Psoas muscle (tissue), 8 donors: ENCODE measurements around the gene SIRPD. TPM values are rescaled to one million over a fixed set of nuclear protein-coding genes. Genes with fewer than 3 reads are reported as not detected.

Source experiments
- ATAC-seq, 4 donors: fragments of 200-7000 bp; cut with Tn5 transposase; one replicate each; pipeline ENCODE4 v1.9.1; 2020; ENCODE audit warnings: moderate library complexity in 3 of 4, mild to moderate bottlenecking in 2 of 4
- DNase-seq, 2 donors: peaks; one replicate each; pipeline ENCODE4 v3.0.0-alpha.2; 2020
- H3K27ac ChIP-seq: fragments of 200-600 bp; one replicate; pipeline ENCODE4 v1.8.0; 2022
- H3K27me3 ChIP-seq, 3 donors: fragments of 200-600 bp in 1 of 3; one replicate each; pipeline versions ENCODE4 v1.6.1 to v1.8.0; 2013 to 2022; ENCODE audit warnings: low read length in 2 of 3, mild to moderate bottlenecking in 2 of 3, moderate library complexity in 1 of 3; ENCODE audit not compliant: insufficient read depth in 3 of 3
- H3K36me3 ChIP-seq, 2 donors: fragments of 200-600 bp in 1 of 2; one replicate each; pipeline versions ENCODE4 v1.6.1 to v1.8.0; 2013 to 2022; ENCODE audit warnings: low read depth in 1 of 2, mild to moderate bottlenecking in 1 of 2, moderate library complexity in 1 of 2; ENCODE audit not compliant: insufficient read depth in 1 of 2
- H3K4me1 ChIP-seq: fragments of 200-600 bp; one replicate; pipeline ENCODE4 v1.8.0; 2022
- H3K4me3 ChIP-seq: fragments of 200-600 bp; one replicate; pipeline ENCODE4 v1.8.0; 2022; ENCODE audit warnings: mild to moderate bottlenecking
- H3K9me3 ChIP-seq: fragments of 200-600 bp; one replicate; pipeline ENCODE4 v1.8.0; 2022
- CTCF ChIP-seq: fragments of 200-600 bp; IDR thresholded peaks from one replicate; pipeline ENCODE4 v1.8.0; 2022; ENCODE audit warnings: antibody characterized with exemption
- WGBS, 3 donors: extraction: QIAGEN DNeasy Blood & Tissue Kit; methylation state at CpG; one replicate each; pipeline versions ENCODE4 v1.1.6 to v1.1.7; 2013; 5-methylcytosine and 5-hydroxymethylcytosine counted together
- intact Hi-C, 2 donors: fragments of 100-400 bp; cut with DNase I; formaldehyde crosslinking; loops; one replicate each; pipeline versions ENCODE4 v1.11.0 to v1.14.2; 2022
- polyA plus RNA-seq, 3 donors: library from polyadenylated mRNA; stranded (reverse); fragments of 200-250 nt; gene quantifications; one replicate each; pipeline ENCODE4 v1.2.3, GENCODE V29; 2013
- total RNA-seq, 4 donors: library from RNA; stranded (reverse); fragmentation: NEBNext Ultra II Directional in 2 of 4; extraction: Animal tissue kit (Norgen Biotek cat#: 25700) in 2 of 4; gene quantifications; one replicate each; pipeline versions ENCODE4 v1.2.1 to v1.2.4, GENCODE V29; 2021 to 2023
- donor health status: healthy with polysubstance abuse.
- donor health status: DM: no; HTN: no; CAD: no; lungs with moderate emphysema.
- donor health status: Bipolar disorder and iron deficiency.
- donor health status: healthy.
- donor health status: DM: yes; HTN: yes; CAD: no.
- donor health status: DM: no; HTN: no; CAD: no.
- donor health status: DM: no; HTN: no; CAD: no.
- donor health status: DM: yes; HTN: yes; CAD: no.

The SIRPD gene
- total and polyA plus RNA-seq, 7 donors, result not detected

GRCh38 chr20:1484438-1485116, 72.9 kb downstream of the SIRPD start:
- Histone ChIP-seq H3K4me3 (no peak overlapping the region), H3K27me3 (peaks cover 0 to 16% (median 0%) of the 10 kb centered on the region in 3 donors), H3K4me1 (no peaks in the 10 kb centered on the region), H3K27ac (no peak overlapping the region), H3K9me3 (no peaks in the 10 kb centered on the region), H3K36me3 (no peaks in the 10 kb centered on the region)
- WGBS, 3 donors, result 45 to 59% (median 51%) methylated on average over 5 of the region's 5 CpGs
- intact Hi-C loops, result no loop called here
- ATAC-seq (no peak), DNase-seq (no peak)
- no peak for TF ChIP-seq CTCF

Other genes with a start within 250 kb of the SIRPD start
- gene SDCBP2, start 228.6 kb downstream of the SIRPD start, total RNA-seq, result 1 to 10 TPM; 1.6 to 3.2 (median 1.9) TPM
- 10 to 100 TPM in 1 of 3 donors, 1 to 10 TPM in 2; 1.9 to 10.5 (median 2.2) TPM for gene SDCBP2, start 228.6 kb downstream of the SIRPD start, polyA plus RNA-seq
- 100 to 1,000 TPM in 2 of 4 donors, 10 to 100 TPM in 2; 78.4 to 166 (median 98.2) TPM for gene FKBP1A, start 164.7 kb downstream of the SIRPD start, total RNA-seq
- gene FKBP1A, start 164.7 kb downstream of the SIRPD start, polyA plus RNA-seq, result 100 to 1,000 TPM in 2 of 3 donors, 10 to 100 TPM in 1; 86.8 to 503 (median 141) TPM
- gene NSFL1C, start 90.9 kb downstream of the SIRPD start, total RNA-seq, result 100 to 1,000 TPM in 3 of 4 donors, 10 to 100 TPM in 1; 99.9 to 135 (median 118) TPM
- 100 to 1,000 TPM in 2 of 3 donors, 10 to 100 TPM in 1; 82.8 to 126 (median 107) TPM for gene NSFL1C, start 90.9 kb downstream of the SIRPD start, polyA plus RNA-seq
- gene SIRPB2, start 66.3 kb downstream of the SIRPD start, total RNA-seq, result 1 to 10 TPM; 1.1 to 1.8 (median 1.1) TPM
- under 1 TPM; 0.18 to 0.39 (median 0.27) TPM for gene SIRPB2, start 66.3 kb downstream of the SIRPD start, polyA plus RNA-seq
- 1 to 10 TPM in 3 of 4 donors, under 1 TPM in 1; 0.50 to 3.6 (median 1.5) TPM for gene SIRPB1, start 62.3 kb upstream of the SIRPD start, total RNA-seq
- gene SIRPB1, start 62.3 kb upstream of the SIRPD start, polyA plus RNA-seq, result under 1 TPM; 0.03 to 0.74 (median 0.73) TPM
- gene SIRPG, start 100.1 kb upstream of the SIRPD start, total RNA-seq, result under 1 TPM in 2 of 4 donors, not detected in 2; 0.21 to 0.30 TPM
- gene SIRPG, start 100.1 kb upstream of the SIRPD start, polyA plus RNA-seq, result under 1 TPM in 1 of 3 donors, not detected in 2; 0.01 TPM